CD4-positive, alpha-beta T cell treated with Interleukin-15 for 1 hour (primary cell): ENCODE results near the gene CFAP92.

Source experiments
- DNase-seq: peaks from one replicate; pipeline ENCODE4 v3.0.0-alpha.2; 2020

The CFAP92 gene

GRCh38 chr3:128983293-128984069 is 10.4 kb downstream of the CFAP92 start:
- no peak for DNase-seq

- no peak for DNase-seq
These were observed 18.6 kb downstream of the CFAP92 start for GRCh38 chr3:128975276-128975675.

DNA sequence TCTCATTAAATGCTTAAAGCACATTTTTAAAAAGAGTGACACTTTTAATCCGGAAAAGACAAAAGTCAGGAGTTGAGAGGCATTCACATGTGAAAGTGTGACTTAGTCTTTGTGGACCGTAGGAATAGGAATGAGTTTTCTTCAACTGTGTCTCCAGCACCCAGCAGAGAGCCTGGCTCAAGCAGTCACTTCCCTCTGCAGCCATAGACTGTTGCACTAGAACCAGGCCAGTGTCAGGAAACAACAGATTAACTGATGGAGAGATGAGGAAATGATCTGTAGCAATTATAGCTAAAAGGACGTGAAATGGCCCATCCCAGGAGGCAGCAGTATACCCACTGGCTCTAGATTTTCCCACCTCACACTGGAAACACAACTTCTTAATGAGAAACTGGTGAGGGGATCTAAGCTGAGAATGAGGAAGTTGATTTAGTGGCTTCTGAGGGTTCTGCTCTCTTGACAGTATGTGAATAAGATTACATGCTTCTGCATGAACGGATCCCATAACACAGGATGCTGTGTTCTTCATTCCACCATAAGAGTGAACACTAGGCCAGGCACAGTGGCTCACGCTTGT is 19.8 kb downstream of the CFAP92 start:
- no peak for DNase-seq

DNA sequence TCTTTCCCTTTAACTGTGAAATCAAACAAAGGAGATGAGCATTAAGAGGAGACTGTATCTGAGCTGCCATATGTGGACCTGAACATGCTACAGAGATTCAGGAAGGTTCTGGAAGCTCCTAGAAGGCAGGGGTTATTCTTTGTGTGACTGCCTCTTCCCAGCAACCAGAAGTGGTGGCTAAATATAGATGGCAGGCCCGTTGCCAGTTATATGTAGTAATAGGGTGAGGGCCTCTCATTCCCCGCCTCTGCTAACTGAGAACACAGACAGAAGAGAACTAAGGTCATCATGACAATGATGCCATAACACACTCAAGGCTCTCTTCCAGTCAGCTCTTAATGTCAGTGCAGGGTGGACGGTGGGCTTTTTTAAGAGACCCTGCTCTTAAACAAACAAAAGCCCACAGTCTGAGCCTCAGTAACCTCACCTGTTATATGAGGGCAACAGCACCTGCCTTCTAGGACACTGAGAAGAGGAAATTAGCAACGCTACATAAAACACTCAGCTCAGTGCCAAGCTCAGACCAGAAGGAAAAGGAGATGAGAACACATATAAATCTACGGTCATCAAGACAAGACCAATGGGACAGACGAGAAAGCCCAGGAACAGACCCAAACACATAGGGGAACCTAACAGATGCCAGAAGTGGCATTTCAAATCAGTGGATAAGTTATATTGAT is 22.3 kb downstream of the CFAP92 start:
- DNase-seq, result no peak

- DNase-seq, result no peak
These were observed 23.2 kb downstream of the CFAP92 start for GRCh38 chr3:128970740-128971047.

DNA sequence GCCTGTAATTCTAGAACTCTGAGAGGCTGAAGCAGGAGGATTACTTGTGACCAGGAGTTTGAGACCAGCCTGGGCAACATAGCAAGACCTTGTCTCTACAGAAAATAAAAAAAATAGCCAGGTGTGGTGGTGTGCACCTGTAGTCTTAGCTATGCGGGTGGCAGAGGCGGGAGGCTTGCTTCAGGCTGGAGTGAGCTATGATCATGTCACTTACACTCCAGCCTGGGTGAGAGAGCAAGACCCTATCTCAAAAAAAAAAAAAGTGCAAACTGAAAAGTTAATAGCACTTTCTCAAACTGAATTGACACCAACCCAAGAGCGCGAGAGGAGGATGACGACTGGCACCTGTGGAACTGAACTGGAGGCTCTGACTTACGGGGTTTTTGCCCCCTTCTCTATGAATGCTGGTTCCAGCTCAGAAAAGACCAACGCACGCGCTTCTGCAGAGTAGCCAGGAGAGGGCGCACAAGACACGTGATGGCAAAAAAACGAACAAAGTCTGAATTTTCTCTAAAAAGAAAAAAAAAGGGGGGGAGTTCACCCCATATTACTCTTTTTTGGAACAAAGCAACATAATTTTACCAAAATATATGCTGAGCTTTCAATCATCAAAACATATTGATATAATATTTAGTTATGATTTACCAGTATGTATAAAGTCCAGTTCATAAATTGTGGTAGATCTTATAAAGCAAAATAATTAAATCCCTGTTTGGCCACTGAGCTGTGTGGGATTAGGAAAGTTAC is 23.7 kb downstream of the CFAP92 start:
- peak; percentile 62 for DNase-seq

- DNase-seq, result no peak
These were observed 26.0 kb downstream of the CFAP92 start for GRCh38 chr3:128967748-128968355.

GRCh38 chr3:128965818-128966217 is 28.1 kb downstream of the CFAP92 start:
- DNase-seq, result no peak

GRCh38 chr3:128965280-128965679 is 28.6 kb downstream of the CFAP92 start:
- DNase-seq, result no peak

DNA sequence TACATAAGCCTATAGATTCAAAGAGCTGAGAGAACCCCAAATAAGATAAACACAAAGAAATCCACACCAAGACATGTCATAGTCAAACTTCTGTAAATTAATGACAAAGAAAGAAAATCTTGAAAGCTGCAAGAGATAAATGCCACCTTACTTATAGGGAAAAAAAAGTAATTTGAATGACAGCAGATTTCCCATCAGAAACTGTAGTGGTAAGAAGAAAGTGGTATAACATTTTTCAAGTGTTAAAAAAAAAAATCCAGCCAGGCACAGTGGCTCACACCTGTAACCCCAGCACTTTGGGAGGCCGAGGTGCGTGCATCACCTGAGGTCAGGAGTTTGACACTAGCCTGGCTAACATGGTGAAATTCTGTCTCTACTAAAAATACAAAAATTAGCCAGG is 37.4 kb downstream of the CFAP92 start:
- DNase-seq, result no peak

DNA sequence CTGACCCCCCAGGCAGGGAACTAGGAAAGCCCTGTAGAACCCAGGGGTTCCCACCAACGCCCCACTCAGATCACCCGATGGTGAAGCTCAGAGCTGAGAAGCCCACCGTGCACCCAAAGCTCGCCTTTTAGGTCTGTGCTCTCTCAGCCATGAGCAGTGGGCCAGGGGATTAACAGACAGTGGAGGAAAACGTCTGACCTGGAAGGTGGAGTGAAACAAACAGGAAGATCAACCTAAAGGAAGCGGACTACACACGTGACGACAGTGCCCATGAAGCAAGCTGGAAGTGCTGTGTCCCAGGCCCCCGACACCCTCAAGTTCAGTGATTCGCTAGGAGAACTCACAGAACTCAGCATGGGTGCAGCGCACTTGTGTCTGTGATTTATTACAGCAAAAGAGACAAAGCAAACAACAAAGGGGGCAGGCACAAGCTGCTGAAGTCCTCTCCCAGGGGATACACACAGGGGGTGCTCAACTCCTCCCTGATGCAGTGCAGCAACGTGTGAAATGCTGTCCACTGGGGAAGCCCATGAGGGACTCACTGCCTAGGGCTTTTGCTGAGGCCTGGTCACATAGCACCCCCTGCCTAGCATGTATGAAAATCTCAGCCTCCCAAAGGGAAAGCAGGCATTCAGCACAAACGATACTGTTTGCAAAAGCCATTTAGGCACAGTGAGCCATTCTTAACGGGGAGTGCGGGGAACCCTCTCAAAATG is 43.5 kb downstream of the CFAP92 start:
- no peak for DNase-seq

GRCh38 chr3:128949158-128949557 is 44.7 kb downstream of the CFAP92 start:
- DNase-seq, result no peak

DNA sequence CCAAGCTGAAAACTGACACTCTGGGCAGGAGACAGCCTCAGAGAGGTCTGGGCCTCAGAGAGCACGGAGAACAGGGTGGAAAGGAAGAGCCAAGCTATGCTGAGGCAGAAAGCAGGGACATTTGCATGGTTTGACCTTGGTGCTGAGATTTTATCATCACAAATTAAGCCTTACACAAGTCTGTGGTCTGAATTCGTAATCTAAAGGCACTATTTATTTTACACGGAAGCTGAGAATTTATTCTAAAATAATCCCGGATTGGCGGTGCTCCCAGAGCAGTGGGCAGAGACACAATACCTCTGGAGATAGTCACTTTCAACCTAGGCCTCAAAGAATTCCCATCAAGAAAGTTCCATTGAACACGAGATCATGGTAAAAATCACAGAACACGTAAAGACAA is 47.5 kb downstream of the CFAP92 start:
- no peak for DNase-seq

DNA sequence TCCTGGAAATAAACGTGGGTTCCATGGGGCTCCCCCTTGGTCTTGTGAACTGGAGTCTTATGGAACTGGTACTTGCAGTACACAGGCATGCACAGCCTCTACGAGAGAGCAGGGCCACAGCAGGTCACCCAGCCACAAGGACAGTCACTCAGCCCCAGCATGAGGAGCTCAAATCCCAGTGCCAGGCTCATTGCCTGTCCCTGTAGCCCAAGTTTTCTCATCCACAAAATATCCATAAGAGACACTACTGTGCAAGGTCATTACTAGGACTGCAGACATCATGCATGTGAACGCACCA is 48.0 kb downstream of the CFAP92 start:
- DNase-seq, result no peak

DNA sequence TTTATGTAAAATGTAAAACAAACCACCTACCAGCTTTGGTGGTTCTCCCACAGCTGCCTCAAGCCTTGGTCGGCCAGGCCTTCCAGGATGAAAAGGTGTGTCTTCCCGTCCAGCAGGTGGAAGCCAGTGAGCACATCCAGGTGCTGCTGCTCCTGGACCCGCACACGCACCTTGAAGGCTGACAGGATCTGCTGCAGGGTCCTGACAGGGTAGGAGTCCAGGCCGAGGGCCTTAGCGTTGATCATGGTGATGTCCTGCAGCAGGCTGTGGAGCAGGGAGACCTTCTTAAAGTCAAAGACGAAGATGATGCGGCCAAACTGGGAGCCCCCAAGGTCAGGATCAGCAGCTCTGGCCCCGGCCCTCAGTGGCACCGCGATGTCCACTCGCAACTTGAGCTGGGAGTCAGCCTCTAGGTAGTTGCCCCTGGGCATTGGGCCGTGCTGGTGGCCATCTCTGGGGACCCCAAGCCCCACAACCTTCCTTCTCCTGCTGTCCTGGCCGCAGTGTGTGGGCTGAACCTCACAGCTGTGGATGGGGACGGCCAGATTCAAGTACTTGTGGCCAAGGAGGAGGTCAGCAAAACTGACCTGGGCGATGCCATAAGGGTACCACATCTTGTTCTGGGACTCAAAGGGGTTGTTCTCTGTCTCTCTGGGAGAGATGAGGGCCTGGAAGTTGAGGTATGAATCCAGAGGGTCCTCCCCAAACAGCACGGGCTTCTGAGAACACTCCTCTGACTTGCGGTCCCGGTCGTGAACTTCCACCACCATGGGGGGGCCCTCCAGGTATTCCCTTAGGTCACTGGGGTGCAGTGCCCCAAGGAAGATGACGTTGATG is 48.6 kb downstream of the CFAP92 start:
- DNase-seq, result no peak

DNA sequence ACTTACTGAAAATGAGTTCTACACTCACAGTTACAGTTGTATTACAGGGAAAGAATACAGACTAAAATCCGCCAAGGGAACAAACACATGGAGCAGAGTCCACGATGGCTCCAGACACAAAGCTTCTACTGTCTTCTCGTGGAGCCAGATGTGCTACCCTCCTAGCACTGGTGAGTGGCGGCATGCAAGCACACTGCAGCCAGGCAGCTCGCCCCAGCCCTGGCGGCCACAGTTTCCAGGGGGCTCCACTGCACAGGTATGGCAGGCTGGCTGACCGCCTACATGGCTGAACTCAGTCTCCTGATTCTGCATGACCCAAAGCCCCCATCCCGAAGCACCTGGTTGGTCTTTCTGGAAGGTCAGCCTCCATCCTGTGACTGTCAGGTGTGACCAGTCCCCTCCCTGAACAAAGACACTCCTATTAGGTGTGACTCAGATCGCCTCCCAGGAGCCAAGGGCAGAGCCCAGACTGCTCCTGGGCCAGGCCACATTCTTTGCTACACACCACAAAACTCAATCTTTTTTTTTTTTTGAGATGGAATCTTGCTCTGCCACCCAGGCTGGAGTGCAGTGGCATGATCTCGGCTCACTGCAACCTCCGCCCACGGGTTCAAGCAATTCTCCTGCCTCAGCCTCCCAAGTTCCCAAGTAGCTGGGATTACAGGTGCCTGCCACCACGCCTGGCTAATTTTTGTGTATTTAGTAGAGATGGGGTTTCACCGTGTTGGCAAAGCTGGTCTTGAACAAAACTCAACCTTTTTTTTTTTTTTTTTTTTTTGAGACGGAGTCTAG is 51.5 kb downstream of the CFAP92 start:
- DNase-seq, result no peak

DNA sequence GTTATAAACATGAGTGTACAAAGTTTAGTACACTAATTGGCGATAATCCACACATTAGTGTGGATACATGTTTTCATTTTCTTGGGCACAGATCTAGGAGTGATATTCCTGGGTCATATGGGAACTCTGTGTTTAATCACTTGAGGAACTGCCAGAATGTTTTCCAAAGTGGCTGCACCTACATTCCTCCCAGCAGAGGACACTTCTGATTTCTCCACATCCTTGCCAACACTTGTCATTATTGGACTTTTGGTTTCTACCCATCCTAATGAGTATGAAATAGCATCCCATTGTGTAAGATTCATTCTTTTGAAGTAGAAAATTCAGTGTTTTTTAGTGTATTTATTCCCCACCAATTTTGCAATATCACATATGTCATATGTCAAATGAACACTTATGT is 53.6 kb downstream of the CFAP92 start:
- no peak for DNase-seq

- DNase-seq, result no peak
These were observed 57.5 kb downstream of the CFAP92 start for GRCh38 chr3:128936341-128936740.

DNA sequence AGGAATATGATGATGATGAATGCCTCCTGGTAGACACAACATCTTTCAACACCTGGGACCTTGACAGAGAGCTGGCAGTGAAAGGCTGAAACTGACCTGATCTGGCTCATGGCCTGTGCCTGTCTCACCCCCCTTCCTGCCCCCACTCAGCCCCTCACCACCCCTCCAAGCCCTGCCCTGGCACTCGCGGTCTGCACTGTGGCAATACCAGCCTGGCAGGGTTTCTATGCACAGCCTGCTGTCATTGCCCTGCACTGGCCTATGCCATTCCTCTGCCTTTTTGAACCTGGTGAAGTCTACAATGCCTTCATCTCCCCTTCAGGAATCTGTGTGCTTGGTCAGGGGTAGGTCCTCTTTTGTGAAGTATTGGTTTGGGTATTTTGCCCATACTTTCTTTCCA is 58.0 kb downstream of the CFAP92 start:
- DNase-seq, result no peak

GRCh38 chr3:128933922-128934253 is 60.0 kb downstream of the CFAP92 start:
- DNase-seq, result no peak
